Trophoblast cell (in vitro differentiated cells and primary cell): ENCODE results near the gene COL25A1.

Experiments used
- DNase-seq, 2 donors: peaks; one replicate each; pipeline ENCODE4 v3.0.0-alpha.2; 2016
- H2AFZ ChIP-seq: 2 replicates; pipeline ENCODE4 v1.6.1; 2013; ENCODE audit warnings: low read length, moderate library complexity, mild to moderate bottlenecking; ENCODE audit not compliant: insufficient read depth, poor library complexity
- H2AK5ac ChIP-seq: 2 replicates; pipeline ENCODE4 v1.6.1; 2013; ENCODE audit warnings: mild to moderate bottlenecking, low read length
- H2BK120ac ChIP-seq: 2 replicates; pipeline ENCODE4 v1.6.1; 2013; ENCODE audit warnings: low read length, mild to moderate bottlenecking, moderate library complexity; ENCODE audit not compliant: insufficient read depth, poor library complexity
- H2BK12ac ChIP-seq: 2 replicates; pipeline ENCODE4 v1.6.1; 2013; ENCODE audit warnings: mild to moderate bottlenecking, low read length, moderate library complexity
- H2BK5ac ChIP-seq: 2 replicates; pipeline ENCODE4 v1.6.1; 2013; ENCODE audit warnings: low read length, low read depth, moderate library complexity, mild to moderate bottlenecking; ENCODE audit not compliant: poor library complexity
- H3K14ac ChIP-seq: 2 replicates; pipeline ENCODE4 v1.6.1; 2013; ENCODE audit warnings: mild to moderate bottlenecking, low read length
- H3K18ac ChIP-seq: 2 replicates; pipeline ENCODE4 v1.6.1; 2013; ENCODE audit warnings: mild to moderate bottlenecking, low read length
- H3K23ac ChIP-seq: 2 replicates; pipeline ENCODE4 v1.6.1; 2013; ENCODE audit warnings: low read length
- H3K27ac ChIP-seq: 2 replicates; pipeline ENCODE4 v1.5.1; 2013; ENCODE audit warnings: low read depth, mild to moderate bottlenecking, inconsistent platforms, low read length, moderate library complexity
- H3K27me3 ChIP-seq: 2 replicates; pipeline ENCODE4 v1.6.1; 2013; ENCODE audit warnings: inconsistent platforms, mild to moderate bottlenecking, low read length, moderate library complexity; ENCODE audit not compliant: insufficient read depth
- H3K36me3 ChIP-seq, 2 experiments: 1 replicate in 1 of 2; 2 replicates in 1 of 2; pipeline ENCODE4 v1.6.1; 2013; ENCODE audit warnings: low read length in 2 of 2, mild to moderate bottlenecking in 2 of 2, moderate library complexity in 1 of 2; ENCODE audit not compliant: insufficient read depth in 2 of 2, control insufficient read depth in 1 of 2
- H3K4ac ChIP-seq: 2 replicates; pipeline ENCODE4 v1.6.1; 2013; ENCODE audit warnings: low read depth, mild to moderate bottlenecking, low read length, moderate library complexity
- H3K4me1 ChIP-seq, 2 experiments: 1 replicate in 1 of 2; 2 replicates in 1 of 2; pipeline ENCODE4 v1.6.1; 2013; ENCODE audit warnings: low read length in 2 of 2, mild to moderate bottlenecking in 2 of 2, moderate library complexity in 1 of 2; ENCODE audit not compliant: insufficient read depth in 2 of 2, control insufficient read depth in 1 of 2
- H3K4me2 ChIP-seq: 2 replicates; pipeline ENCODE4 v1.6.1; 2013; ENCODE audit warnings: inconsistent platforms, mild to moderate bottlenecking, low read length, moderate library complexity
- H3K4me3 ChIP-seq: 2 replicates; pipeline ENCODE4 v1.5.1; 2013; ENCODE audit warnings: mild to moderate bottlenecking, low read depth, low read length, inconsistent platforms
- H3K79me1 ChIP-seq: one replicate; pipeline ENCODE4 v1.6.1; 2013; ENCODE audit warnings: low read length
- H3K79me2 ChIP-seq: 2 replicates; pipeline ENCODE4 v1.6.1; 2013; ENCODE audit warnings: low read length, mild to moderate bottlenecking; ENCODE audit not compliant: control insufficient read depth, insufficient read depth, poor library complexity
- H3K9ac ChIP-seq: 2 replicates; pipeline ENCODE4 v1.6.1; 2013; ENCODE audit warnings: mild to moderate bottlenecking, low read length
- H3K9me3 ChIP-seq: 2 replicates; pipeline ENCODE4 v1.6.1; 2013; ENCODE audit warnings: low read depth, mild to moderate bottlenecking, control low read depth, inconsistent platforms, low read length; ENCODE audit not compliant: insufficient read depth
- H4K12ac ChIP-seq: 2 replicates; pipeline ENCODE4 v1.6.1; 2013; ENCODE audit warnings: low read depth, mild to moderate bottlenecking, low read length, moderate library complexity
- H4K8ac ChIP-seq: 2 replicates; pipeline ENCODE4 v1.6.1; 2013; ENCODE audit warnings: low read depth, mild to moderate bottlenecking, low read length, moderate library complexity
- H4K91ac ChIP-seq: one replicate; pipeline ENCODE4 v1.6.1; 2013; ENCODE audit warnings: low read depth, mild to moderate bottlenecking, low read length, moderate library complexity
- WGBS: extraction: QIAGEN DNeasy Blood & Tissue Kit; methylation state at CpG from one replicate; pipeline ENCODE4 v1.1.7; 2013; ENCODE audit warnings: missing lambda C conversion rate; ENCODE audit not compliant: insufficient read length, insufficient coverage; ENCODE audit errors: extremely low coverage; 5-methylcytosine and 5-hydroxymethylcytosine counted together

Gene COL25A1

GRCh38 chr4:109213056-109213455, 89.4 kb downstream of the COL25A1 start:
- no peak for DNase-seq
- Histone ChIP-seq H2BK120ac (no peak overlapping the region), H3K14ac (no peak overlapping the region), H3K9me3 (no peaks in the 10 kb centered on the region), H2BK5ac (no peak overlapping the region), H3K27me3 (no peaks in the 10 kb centered on the region), H3K79me2 (no peaks in the 10 kb centered on the region), H4K91ac (no peak overlapping the region), H3K27ac (no peak overlapping the region), H2BK12ac (no peak overlapping the region), H4K8ac (no peak overlapping the region), H3K4me3 (no peak overlapping the region), H3K79me1 (no peaks in the 10 kb centered on the region), H3K23ac (no peak overlapping the region), H3K9ac (no peak overlapping the region), H3K36me3 (no peaks in the 10 kb centered on the region), H3K4me2 (no peak overlapping the region), H3K4ac (no peak overlapping the region), H3K4me1 (no peaks in the 10 kb centered on the region), H3K18ac (no peak overlapping the region), H2AK5ac (no peak overlapping the region), H2AFZ (no peak overlapping the region), H4K12ac (no peak overlapping the region)
- no CpG with 5 or more reads among the region's 1 CpG for WGBS

- H3K9me3 ChIP-seq = no peaks in the 10 kb centered on the region
- H3K9ac ChIP-seq = no peak overlapping the region
- no peak overlapping the region for H3K4me2 ChIP-seq
- no peaks in the 10 kb centered on the region for H3K79me2 ChIP-seq
- H3K4me3 ChIP-seq = no peak overlapping the region
- no peaks in the 10 kb centered on the region for H3K36me3 ChIP-seq
- H3K4me1 ChIP-seq = no peaks in the 10 kb centered on the region
- no peak overlapping the region for H3K14ac ChIP-seq
- no peak overlapping the region for H4K91ac ChIP-seq
- no CpG with 5 or more reads among the region's 3 CpGs for WGBS
- H2BK120ac ChIP-seq = no peak overlapping the region
- H4K12ac ChIP-seq = no peak overlapping the region
- peak; percentile 4 to 46 for DNase-seq
- no peak overlapping the region for H2BK5ac ChIP-seq
- no peak overlapping the region for H2AK5ac ChIP-seq
- H4K8ac ChIP-seq = no peak overlapping the region
- H2BK12ac ChIP-seq = no peak overlapping the region
- H2AFZ ChIP-seq = no peak overlapping the region
- no peaks in the 10 kb centered on the region for H3K79me1 ChIP-seq
- no peaks in the 10 kb centered on the region for H3K27me3 ChIP-seq
- no peak overlapping the region for H3K18ac ChIP-seq
- no peak overlapping the region for H3K4ac ChIP-seq
- H3K27ac ChIP-seq = no peak overlapping the region
- H3K23ac ChIP-seq = no peak overlapping the region
Measured at GRCh38 chr4:109211671-109212070, 90.8 kb downstream of the COL25A1 start.

- Histone ChIP-seq H3K79me1 (no peaks in the 10 kb centered on the region), H3K79me2 (no peaks in the 10 kb centered on the region), H3K18ac (no peak overlapping the region), H4K12ac (no peak overlapping the region), H3K4me2 (no peak overlapping the region), H3K36me3 (no peaks in the 10 kb centered on the region), H3K4me1 (no peaks in the 10 kb centered on the region), H2BK5ac (no peak overlapping the region), H3K4ac (no peak overlapping the region), H3K9ac (no peak overlapping the region), H3K27ac (no peak overlapping the region), H2AK5ac (no peak overlapping the region), H3K9me3 (no peaks in the 10 kb centered on the region), H4K8ac (no peak overlapping the region), H2AFZ (no peak overlapping the region), H2BK12ac (no peak overlapping the region), H3K4me3 (no peak overlapping the region), H3K23ac (no peak overlapping the region), H3K27me3 (no peaks in the 10 kb centered on the region), H3K14ac (no peak overlapping the region), H4K91ac (no peak overlapping the region), H2BK120ac (no peak overlapping the region)
- no peak for DNase-seq
- no CpG with 5 or more reads among the region's 6 CpGs for WGBS
Measured at GRCh38 chr4:109209647-109210046, 92.8 kb downstream of the COL25A1 start.

GRCh38 chr4:109207898-109208297, 94.6 kb downstream of the COL25A1 start:
- no peak overlapping the region for H3K14ac ChIP-seq
- H3K23ac ChIP-seq = no peak overlapping the region

More at GRCh38 chr4:109207898-109208297, 94.6 kb downstream of the COL25A1 start:
- H3K9me3 ChIP-seq = no peaks in the 10 kb centered on the region
- H4K12ac ChIP-seq = no peak overlapping the region
- no peak overlapping the region for H4K91ac ChIP-seq
- no peak overlapping the region for H3K27ac ChIP-seq
- DNase-seq = no peak
- H3K36me3 ChIP-seq = no peaks in the 10 kb centered on the region
- H3K79me2 ChIP-seq = no peaks in the 10 kb centered on the region
- no CpG with 5 or more reads among the region's 4 CpGs for WGBS
- no peak overlapping the region for H2AK5ac ChIP-seq
- no peak overlapping the region for H3K9ac ChIP-seq
- no peak overlapping the region for H2BK12ac ChIP-seq
- no peak overlapping the region for H2BK5ac ChIP-seq
- no peak overlapping the region for H3K18ac ChIP-seq
- no peak overlapping the region for H3K4ac ChIP-seq
- H3K79me1 ChIP-seq = no peaks in the 10 kb centered on the region
- no peak overlapping the region for H2BK120ac ChIP-seq
- no peak overlapping the region for H3K4me3 ChIP-seq
- no peaks in the 10 kb centered on the region for H3K27me3 ChIP-seq
- no peak overlapping the region for H2AFZ ChIP-seq
- H3K4me2 ChIP-seq = no peak overlapping the region
- no peak overlapping the region for H4K8ac ChIP-seq
- no peaks in the 10 kb centered on the region for H3K4me1 ChIP-seq
